Esophagus squamous epithelium (tissue), 4 donors: Measurements from ENCODE around the gene TP63.

Source experiments
- CTCF ChIP-seq, 6 experiments: fragments of 450-650 bp in 4 of 6; fragments of 200-600 bp in 2 of 6; sonication (generic) in 2 of 6; IDR thresholded peaks; one replicate each; pipeline ENCODE4 v1.5.1; 2016 to 2019; ENCODE audit warnings: antibody characterized with exemption in 6 of 6, mild to moderate bottlenecking in 4 of 6, moderate library complexity in 4 of 6
- POLR2A ChIP-seq, 4 donors: fragments of 450-650 bp; IDR thresholded peaks; one replicate each; pipeline ENCODE4 v1.6.1; 2017; ENCODE audit warnings: antibody characterized with exemption in 4 of 4, mild to moderate bottlenecking in 4 of 4, moderate library complexity in 3 of 4

- TF ChIP-seq POLR2A (IDR thresholded peaks at IDR 0.05) (no peak), CTCF (IDR thresholded peaks at IDR 0.05) (no peak)
Observed at GRCh38 chr3:189907803-189908202, 276.6 kb downstream of the TP63 start.
